Measurements from ENCODE around the gene ACER1. TPM values are rescaled to one million over a fixed set of nuclear protein-coding genes. Genes with fewer than 3 reads are reported as not detected.
"Not testable (repeated sequence)": the region's sequence is repeated elsewhere in the genome, so short reads cannot be mapped to it uniquely, and the experiment has no call there.

ACER1 gene
- total RNA-seq, 2 donors from 2014 or later, result not detected

DNA sequence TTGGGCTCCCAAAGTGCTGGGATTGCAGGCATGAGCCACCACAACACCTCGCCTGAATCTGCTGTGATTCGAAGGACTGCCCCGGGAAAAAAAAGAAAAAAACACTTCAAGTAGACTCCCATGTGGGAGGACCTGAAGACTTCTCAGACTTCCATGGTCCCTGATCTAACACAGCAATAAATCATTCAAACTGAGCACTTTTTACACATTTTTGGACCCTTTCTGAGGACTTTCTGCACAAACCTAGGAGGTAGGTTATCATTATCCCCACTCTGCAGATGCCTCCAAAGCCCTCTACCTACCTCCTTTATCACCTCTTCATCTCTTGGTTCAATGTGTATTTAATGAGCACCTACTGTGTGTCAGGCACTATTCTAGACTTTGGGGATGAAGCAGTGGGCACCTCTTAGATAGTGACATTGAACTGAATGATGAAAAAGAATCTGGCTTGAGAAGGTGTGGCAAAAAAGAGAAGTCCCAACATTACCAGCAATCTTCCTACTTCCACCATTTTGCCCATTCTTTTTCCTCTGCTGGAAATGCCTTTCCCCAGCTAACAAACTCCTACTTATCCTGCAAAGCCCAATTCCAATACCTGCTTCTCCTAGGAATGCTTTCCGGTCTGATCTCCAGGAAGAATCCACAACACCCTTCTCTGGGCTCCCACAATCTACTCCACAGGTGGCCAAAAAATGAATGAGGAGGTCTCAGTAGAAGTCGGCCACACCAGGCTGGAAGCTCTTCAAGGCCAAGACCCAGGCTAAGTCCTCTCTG lies 26.3 kb upstream of the ACER1 start:
- DNase-seq (ENCODE audit: low spot score), result no peak
- intact Hi-C loops (cut with DNase I), result no loop called here

DNA sequence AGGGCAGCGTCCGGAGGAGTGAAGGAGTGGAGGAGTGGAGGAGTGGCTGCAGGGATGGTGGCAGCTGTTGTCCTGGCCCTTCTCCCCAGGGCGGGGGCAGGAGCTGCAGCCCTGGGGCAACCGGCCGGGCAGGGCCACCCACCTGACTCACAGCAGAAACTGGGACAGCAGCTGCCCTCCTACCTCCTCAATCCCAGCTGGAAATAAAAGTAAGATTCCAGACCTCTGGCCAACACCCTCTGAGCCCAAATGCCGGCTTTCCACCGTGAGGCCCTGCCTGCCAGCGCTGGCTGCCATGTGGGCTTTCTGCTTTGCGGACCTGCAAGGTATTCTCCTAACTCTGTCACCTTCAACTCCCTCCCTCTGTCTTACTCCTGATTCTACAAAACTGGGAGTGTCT lies 24.6 kb upstream of the ACER1 start:
- intact Hi-C loops (cut with DNase I), result no loop called here
- DNase-seq (ENCODE audit: low spot score), result no peak

DNA sequence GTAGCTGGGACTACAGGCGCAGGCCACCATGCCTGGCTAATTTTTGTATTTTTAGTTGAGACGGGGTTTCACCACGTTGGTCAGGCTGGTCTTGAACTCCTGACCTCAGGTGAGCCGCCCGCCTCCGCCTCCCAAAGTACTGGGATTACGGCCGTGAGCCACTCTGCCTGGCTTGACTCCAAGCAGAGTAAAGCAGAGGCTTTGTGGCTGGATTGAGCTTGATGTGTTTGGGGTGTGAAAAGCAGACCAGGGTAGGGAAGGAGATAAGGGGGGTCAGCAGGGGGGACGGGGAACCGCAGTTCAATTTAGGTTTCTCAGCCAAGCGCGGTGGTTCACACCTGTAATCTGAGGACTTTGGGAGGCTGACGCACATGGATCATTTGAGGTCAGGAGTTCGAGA lies 23.8 kb upstream of the ACER1 start:
- no peak for DNase-seq (ENCODE audit: low spot score)
- intact Hi-C loops (cut with DNase I), result no loop called here

DNA sequence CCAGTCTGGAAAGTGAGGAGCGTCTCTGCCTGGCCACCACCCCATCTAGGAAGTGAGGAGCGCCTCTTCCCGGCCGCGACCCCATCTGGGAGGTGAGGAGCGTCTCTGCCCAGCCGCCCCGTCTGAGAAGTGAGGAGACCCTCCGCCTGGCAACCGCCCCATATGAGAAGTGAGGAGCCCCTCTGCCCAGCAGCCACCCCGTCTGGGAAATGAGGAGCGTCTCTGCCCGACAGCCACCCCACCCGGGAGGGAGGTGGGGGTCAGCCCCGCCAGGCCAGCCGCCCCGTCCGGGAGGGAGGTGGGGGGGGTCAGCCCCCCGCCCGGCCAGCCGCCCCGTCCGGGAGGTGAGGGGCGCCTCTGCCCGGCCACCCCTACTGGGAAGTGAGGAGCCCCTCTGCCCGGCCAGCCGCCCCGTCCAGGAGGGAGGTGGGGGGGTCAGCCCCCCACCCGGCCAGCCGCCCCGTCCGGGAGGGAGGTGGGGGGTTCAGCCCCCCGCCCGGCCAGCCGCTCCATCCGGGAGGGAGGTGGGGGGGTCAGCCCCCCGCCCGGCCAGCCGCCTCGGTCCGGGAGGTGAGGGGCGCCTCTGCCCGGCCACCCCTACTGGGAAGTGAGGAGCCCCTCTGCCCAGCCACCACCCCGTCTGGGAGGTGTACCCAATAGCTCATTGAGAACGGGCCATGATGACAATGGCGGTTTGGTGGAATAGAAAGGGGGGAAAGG lies 22.1 kb upstream of the ACER1 start:
- DNase-seq (ENCODE audit: low spot score); intact Hi-C loops (cut with DNase I): not testable (repeated sequence)

DNA sequence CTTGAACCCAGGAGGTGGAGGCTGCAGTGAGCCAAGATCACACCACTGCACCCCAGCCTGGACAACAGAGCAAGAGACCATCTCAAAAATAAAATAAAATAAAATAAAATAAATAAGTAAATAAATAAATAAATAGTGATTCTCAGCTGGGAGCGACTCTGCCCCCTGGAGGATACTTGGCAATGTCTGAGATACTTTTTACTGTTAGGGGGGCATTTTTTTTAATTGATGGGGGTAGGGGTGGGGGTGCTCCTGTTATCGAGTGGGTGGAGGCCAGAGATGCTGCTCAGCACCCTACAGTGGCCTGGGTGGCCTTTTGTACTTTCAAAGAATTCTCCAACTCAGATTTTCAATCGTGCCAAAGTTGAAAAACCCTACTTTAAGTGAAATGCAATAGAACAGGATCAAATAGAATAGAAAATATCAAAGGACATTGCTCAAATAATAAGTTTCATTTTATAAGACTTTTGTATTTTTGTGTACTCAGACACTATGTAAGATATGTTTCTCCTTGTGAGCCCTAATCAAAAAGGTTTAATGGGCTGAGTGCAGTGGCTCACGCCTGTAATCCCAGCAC lies 20.8 kb upstream of the ACER1 start:
- intact Hi-C loops (cut with DNase I), result no loop called here
- no peak for DNase-seq (ENCODE audit: low spot score)

DNA sequence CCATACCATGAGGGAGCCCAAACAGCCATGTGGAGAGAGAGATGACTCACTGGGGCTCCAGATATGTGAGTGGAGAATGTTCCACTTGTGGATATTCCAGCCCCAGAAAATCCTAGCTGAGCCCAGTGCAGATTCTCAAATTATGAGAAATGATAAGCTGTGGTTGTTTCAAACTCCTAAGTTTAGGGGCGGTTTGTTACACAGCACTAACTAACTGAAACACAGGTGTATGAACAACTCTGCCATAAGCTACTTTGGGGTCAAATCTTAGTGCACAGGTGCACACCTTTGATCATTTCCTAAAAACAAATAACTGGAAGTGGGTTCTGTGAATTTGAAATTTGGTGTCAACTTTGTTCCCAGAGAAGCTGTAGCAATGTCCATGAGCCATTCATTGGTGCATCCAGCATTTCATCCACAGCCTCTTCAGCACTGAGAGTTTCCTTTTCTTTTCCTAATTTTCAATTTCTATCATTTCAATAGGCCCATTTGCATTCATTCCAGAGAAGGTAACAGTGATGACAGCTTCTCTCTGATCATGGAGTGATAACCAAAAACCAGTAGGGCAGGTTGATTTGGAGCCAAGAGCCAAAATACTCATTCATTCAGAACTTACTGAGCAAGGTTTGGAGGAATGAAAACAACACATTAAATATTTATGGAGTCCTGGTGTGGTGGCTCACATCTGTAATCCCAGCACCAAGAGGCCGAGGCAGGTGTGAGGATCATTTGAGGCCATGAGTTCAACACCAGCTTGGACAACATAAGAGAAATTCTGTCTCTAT lies 19.2 kb upstream of the ACER1 start:
- DNase-seq (ENCODE audit: low spot score), result no peak
- intact Hi-C loops (cut with DNase I), result no loop called here

DNA sequence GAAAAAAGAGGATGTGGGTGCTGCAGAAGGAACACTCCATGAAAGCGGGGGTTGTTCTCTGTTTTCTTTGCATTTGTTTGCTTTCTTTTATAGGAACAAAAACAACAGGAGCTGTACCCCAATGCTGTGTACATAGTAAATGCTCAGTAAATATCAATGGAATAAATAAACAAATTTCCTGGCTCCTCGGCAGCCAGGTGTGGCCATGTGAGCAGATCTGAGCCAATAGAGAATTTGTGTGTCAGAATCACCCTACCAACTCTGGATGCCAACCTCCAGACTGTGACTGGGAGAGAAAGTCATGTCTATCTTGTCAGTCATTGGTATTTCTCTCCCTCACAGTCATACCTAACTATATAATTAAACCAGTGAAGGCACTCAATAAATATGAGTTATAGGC lies 17.3 kb upstream of the ACER1 start:
- DNase-seq (ENCODE audit: low spot score), result no peak
- intact Hi-C loops (cut with DNase I), result no loop called here

DNA sequence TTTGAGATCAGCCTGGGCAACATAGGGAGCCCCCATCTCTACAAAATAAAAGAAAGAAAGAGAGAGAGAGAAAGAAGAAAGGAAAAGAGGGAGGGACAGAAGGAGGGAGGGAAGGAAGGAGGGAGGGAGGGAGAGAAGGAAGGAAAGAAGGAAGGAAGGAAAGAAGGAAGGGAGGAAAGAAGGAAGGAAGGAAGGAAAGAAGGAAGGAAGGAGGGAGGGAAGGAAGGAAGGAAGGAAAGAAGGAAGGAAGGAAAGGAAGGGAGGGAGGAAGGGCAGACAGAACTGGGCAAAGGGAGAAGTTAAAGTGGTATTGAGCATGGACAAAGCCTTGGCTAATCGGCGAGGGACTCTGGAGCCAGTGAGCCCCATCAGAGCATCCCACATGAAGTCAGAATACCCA lies 15.9 kb upstream of the ACER1 start:
- DNase-seq (ENCODE audit: low spot score); intact Hi-C loops (cut with DNase I): not testable (repeated sequence)

DNA sequence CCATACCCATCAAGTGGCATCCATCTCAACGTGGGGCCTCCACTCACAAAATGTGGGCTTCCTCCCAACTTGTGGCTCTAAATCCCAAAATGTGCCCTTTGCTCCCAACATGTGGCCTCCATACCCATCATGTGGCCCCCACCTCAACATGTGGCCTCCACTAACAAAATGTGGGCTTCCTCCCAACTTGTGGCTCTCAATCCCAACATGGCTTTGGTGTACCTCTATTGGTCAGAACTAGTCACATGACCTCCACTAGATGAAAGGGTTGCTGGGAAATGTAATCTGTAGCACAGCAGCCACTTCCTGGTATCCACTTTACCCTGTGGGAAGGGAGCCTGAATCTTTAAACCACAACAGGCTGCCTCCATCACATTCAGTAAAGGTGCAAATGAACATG lies 10.1 kb upstream of the ACER1 start:
- no peak for DNase-seq (ENCODE audit: low spot score)
- intact Hi-C loops (cut with DNase I), result loop anchor here in 1 of 2 donors (5.0 kb wide), 1 partner anchor 1756 kb away; no protein-coding TSS in a partner anchor

DNA sequence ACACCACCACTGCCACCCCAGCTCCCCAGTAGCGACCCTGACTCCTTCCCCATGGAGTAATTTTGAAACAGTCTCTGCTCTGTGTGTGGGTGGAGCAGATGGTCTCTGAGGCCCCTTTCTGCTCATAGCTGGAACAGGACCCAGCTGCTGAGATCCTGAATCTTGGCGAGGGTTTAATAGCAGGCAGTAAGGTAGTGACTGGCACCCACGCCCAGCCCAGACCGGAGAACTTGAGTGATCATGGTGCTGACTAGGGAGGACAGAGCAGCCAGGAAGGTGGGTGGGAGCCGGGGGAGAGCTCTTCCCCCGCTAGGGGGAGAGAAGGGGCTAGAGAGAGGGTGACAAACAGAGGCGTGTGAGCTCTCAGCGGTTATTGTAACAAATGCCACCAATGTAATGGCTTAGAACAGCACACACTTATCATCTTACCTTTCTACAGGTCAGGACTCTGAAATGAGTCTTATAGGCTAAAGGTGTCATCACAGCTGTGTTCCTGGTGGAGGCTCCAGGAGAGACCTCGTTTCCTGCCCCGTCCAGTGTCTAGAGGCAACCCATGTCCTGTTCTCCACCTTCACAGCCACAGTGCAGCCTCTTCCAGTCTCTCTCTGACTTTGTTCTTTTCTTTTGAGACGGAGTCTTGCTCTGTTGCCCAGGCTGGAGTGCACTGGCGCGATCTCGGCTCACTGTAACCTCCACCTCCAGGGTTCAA lies 7.2 kb upstream of the ACER1 start:
- DNase-seq (ENCODE audit: low spot score), result no peak

DNA sequence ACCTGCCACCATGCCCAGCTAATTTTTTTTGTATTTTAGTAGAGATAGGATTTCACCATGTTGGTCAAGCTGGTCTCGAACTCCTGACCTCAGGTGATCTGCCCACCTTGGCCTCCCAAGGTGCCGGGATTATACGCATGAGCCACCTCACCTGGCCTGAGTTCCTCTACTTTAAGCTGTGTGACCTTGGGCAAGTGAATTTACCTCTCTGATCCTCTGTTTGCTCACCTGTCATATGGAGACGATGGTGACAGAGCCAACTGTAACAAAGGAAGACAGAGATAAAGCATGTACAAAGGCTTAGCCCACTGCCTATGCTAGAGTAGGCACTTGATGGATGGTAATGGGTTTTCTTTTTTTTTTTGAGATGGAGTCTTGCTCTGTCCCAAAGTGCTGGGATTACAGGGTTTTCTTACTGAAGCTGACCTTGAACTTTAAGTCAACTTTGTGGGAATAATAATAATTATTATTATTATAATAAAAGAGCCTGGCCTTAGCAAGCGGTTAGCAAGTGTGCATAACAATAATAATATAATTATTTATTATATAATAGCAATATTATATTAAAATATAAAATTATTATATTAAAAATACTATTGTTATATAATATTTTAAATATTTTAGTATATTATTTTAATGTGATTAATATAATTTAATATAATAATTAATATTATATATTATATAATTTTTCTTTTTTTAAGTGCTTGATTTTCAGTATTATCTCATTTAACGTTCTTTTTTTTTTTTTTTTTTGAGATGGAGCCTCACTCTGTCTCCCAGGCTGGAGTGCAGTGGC lies 1.3 kb upstream of the ACER1 start:
- intact Hi-C loops (cut with DNase I), result no loop called here
- DNase-seq (ENCODE audit: low spot score), result no peak

More for the DNA sequence above, 7.2 kb upstream of the ACER1 start:
- intact Hi-C loops (cut with DNase I), result loop anchor here in 1 of 2 donors (5.0 kb wide), 1 partner anchor 1753 kb away; no protein-coding TSS in a partner anchor

DNA sequence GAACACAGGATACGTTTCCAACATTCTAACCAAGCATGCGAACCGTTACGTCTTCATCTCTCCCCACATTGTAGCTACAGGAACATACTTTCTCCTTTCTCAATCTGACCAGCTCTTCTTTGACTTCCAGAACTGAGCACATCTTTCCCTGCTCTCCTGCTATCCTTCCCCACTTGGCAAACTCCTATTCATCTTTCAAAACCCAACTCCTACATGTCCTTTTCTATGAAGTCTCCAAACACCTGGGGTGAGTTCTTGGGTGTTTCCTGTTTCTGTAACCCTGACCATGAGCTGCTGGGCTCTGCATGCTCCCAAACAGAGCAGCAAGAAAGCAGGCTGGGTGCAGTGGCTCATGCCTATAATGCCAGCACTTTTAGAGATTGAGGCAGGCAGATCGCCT lies 6.6 kb downstream of the ACER1 start:
- intact Hi-C loops (cut with DNase I), result no loop called here
- DNase-seq (ENCODE audit: low spot score), result no peak

DNA sequence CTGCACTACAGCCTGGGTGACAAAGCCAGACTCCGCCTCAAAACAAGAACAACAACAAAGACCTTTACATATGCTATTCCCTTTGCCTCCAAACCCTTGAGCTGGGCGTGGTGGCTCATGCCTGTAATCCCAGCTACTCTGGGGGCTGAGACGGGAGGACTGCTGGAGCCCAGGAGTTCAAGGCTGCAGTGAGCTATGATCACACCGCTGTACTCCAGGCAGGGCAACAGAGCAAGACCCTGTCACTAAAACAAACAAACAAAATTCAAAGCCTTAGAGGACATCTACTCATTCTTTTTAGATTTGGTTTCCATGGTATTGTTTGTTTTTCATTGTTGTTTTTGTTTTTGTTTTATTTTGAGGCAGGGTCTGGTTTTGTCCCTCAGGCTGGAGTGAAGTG lies 7.8 kb downstream of the ACER1 start:
- no peak for DNase-seq (ENCODE audit: low spot score)

DNA sequence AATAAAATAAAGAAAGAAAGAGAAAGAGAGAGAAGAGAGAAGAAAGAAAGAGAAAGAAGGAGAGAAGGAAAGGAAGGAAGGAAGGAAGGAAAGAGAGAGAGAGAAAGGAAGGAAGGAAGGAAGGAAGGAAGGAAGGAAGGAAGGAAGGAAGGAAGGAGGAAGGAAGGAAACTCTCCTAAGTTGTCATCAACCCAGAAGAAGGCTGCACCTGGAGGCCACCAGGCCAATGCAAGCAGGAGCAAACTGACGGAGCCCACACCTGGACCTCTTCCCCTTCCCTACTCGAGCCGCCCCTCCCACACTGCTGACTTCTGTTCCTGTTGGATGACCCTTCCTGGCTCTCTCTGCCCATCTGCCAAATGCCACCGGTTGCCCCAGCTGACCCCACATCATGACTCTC lies 8.7 kb downstream of the ACER1 start:
- intact Hi-C loops (cut with DNase I), result no loop called here
- no peak for DNase-seq (ENCODE audit: low spot score)

More for the DNA sequence above, 7.8 kb downstream of the ACER1 start:
- intact Hi-C loops (cut with DNase I), result no loop called here

DNA sequence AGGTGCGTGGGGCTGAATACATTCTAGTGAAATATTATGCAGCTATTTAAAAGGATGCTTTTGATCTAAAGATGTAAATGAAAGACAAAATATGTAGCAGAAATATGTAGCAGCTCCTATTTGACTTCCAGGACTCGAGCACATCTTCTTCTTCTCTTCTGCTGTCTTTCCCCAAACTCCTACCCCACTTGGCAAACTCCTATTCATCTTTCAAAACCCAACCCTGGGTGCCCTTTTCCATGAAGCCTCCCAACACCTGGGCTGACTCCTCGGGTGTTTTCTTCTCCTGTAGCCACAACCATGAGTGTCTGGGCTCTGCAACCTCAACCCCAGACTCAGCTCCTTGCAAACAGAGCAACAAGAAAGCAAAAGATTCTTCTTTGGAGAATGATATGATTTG lies 11.1 kb downstream of the ACER1 start:
- intact Hi-C loops (cut with DNase I), result no loop called here

DNA sequence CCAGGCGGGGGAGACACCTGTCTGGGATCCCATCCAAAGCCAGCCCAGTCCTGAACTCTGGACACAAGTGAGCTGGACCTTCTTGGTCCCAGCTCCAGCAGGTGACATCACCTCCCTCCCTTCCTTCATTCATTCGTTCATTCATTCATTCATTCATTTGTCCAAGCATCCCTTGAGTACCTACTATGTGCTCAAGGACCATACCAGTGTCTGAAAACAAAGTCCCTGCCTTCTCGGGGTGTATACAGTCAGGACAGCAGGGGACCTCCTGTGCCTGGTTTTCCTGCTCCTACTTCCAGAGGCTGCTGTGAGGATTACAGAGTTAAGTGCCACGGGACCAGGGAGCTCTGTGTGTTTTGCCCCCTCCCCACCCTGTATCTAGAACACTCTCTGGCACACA lies 14.0 kb downstream of the ACER1 start:
- DNase-seq (ENCODE audit: low spot score), result no peak
- intact Hi-C loops (cut with DNase I), result no loop called here

More for the DNA sequence above, 11.1 kb downstream of the ACER1 start:
- DNase-seq (ENCODE audit: low spot score), result no peak

DNA sequence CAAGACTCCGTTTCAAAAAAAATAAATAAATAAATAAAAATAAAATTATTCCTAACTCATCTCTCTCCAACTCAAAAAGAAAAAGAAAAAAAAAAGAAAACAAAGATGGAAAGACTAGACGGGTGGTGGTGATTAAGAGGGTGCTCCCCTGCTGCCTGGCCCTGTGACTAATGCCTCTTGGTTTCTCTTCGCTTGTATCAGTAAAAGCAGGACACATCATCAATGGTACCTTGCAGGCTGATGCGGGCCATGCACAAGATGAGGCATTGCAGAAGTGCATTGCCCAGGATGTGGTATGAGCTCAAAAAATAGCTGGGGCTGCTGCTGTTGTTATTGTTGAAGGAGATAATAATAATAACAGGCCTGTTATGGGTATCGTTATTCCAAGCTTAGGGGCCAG lies 14.6 kb downstream of the ACER1 start:
- intact Hi-C loops (cut with DNase I), result no loop called here
- DNase-seq (ENCODE audit: low spot score), result no peak

DNA sequence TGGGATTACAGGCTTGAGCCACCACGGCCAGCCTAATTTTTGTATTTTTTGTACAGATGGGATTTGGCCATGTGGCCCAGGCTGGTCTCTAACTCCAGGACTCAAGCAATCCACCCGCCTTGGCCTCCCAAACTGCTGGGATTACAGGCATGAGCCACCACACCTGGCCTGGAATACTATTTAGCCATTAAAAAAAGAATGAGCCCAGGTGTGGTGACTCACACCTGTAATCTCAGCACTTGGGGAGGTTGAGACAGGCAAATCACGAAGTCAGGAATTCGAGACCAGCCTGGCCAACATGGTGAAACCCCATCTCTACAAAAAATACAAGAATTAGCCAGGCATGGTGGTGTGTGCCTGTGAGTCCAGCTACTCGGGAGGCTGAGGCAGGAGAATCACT lies 17.8 kb downstream of the ACER1 start:
- intact Hi-C loops (cut with DNase I); DNase-seq (ENCODE audit: low spot score): not testable (repeated sequence)
